Raji (cell line): ENCODE results near the gene ACCSL.

ENCODE experiments used
- POLR2A ChIP-seq: IDR thresholded peaks from 2 replicates; pipeline ENCODE4 v1.6.1; 2011; ENCODE audit warnings: low read depth, low read length, control low read depth; ENCODE audit not compliant: insufficient read depth

The ACCSL gene

GRCh38 chr11:44068180-44068579 is 20.4 kb downstream of the ACCSL start:
- TF ChIP-seq POLR2A, result no peak

GRCh38 chr11:44071157-44071556 is 23.4 kb downstream of the ACCSL start:
- no peak for TF ChIP-seq POLR2A

GRCh38 chr11:44072757-44073658 is 25.2 kb downstream of the ACCSL start:
- no peak for TF ChIP-seq POLR2A

- TF ChIP-seq POLR2A, result no peak
Observed at GRCh38 chr11:44078794-44079193, 31.0 kb downstream of the ACCSL start.

- TF ChIP-seq POLR2A, result no peak
Observed at GRCh38 chr11:44079376-44079775, 31.6 kb downstream of the ACCSL start.

- TF ChIP-seq POLR2A, result no peak
Observed at GRCh38 chr11:44080951-44081350, 33.2 kb downstream of the ACCSL start.

GRCh38 chr11:44082645-44083044 is 34.9 kb downstream of the ACCSL start:
- no peak for TF ChIP-seq POLR2A

- TF ChIP-seq POLR2A, result no peak
Observed at GRCh38 chr11:44083433-44083832, 35.7 kb downstream of the ACCSL start.

- TF ChIP-seq POLR2A, result no peak
Observed at GRCh38 chr11:44083906-44084305, 36.1 kb downstream of the ACCSL start.

GRCh38 chr11:44085330-44085729 is 37.5 kb downstream of the ACCSL start:
- TF ChIP-seq POLR2A, result no peak

GRCh38 chr11:44088377-44088776 is 40.6 kb downstream of the ACCSL start:
- TF ChIP-seq POLR2A, result no peak

- no peak for TF ChIP-seq POLR2A
Observed at GRCh38 chr11:44088871-44089270, 41.1 kb downstream of the ACCSL start.

- no peak for TF ChIP-seq POLR2A
Observed at GRCh38 chr11:44090539-44090938, 42.8 kb downstream of the ACCSL start.

- TF ChIP-seq POLR2A, result no peak
Observed at GRCh38 chr11:44094260-44094868, 46.6 kb downstream of the ACCSL start.

GRCh38 chr11:44095506-44096359 is 48.0 kb downstream of the ACCSL start, which contains the start of gene EXT2:
EXT2 (plus strand) TSS chr11:44095678; CDS start chr11:44107713, 12,035 bp downstream.
- TF ChIP-seq POLR2A, result peak; percentile 64

GRCh38 chr11:44096360-44097185 is 48.8 kb downstream of the ACCSL start:
- TF ChIP-seq POLR2A, result no peak
